HepG2 (cell line): ENCODE results near the gene MVB12A. TPM values are rescaled to one million over a fixed set of nuclear protein-coding genes. Genes with fewer than 3 reads are reported as not detected.

ENCODE experiments used
- ARNT2 ChIP-seq: sonication (generic); formaldehyde crosslinking; IDR thresholded peaks from 2 replicates; pipeline ENCODE4 v1.8.0; 2022; ENCODE audit warnings: mild to moderate bottlenecking, low read depth, missing genetic modification reagents, moderate library complexity
- BRD4 ChIP-seq: sonication (generic); formaldehyde crosslinking; IDR thresholded peaks from 2 replicates; pipeline ENCODE4 v1.4.0; 2020; ENCODE audit warnings: missing genetic modification reagents
- GATAD2A ChIP-seq: IDR thresholded peaks from 2 replicates; pipeline ENCODE4 v1.6.1; 2016
- GPBP1L1 ChIP-seq: sonication (generic); formaldehyde crosslinking; IDR thresholded peaks from 2 replicates; pipeline ENCODE4 v1.5.0; 2020; ENCODE audit warnings: mild to moderate bottlenecking, missing genetic modification reagents
- HNRNPH1 ChIP-seq: fragments of 200-400 bp; formaldehyde crosslinking; optimal IDR thresholded peaks from 2 replicates; pipeline ENCODE3; 2017; ENCODE audit warnings: mild to moderate bottlenecking, low read depth, low read length
- HNRNPLL ChIP-seq: fragments of 200-400 bp; formaldehyde crosslinking; IDR thresholded peaks from 2 replicates; pipeline ENCODE4 v1.6.1; 2017; ENCODE audit warnings: mild to moderate bottlenecking, low read depth, low read length; ENCODE audit not compliant: poor library complexity, severe bottlenecking
- PAWR ChIP-seq: sonication (generic); formaldehyde crosslinking; IDR thresholded peaks from 2 replicates; pipeline ENCODE4 v1.4.0; 2020; ENCODE audit warnings: missing genetic modification reagents, mild to moderate bottlenecking, borderline replicate concordance
- RCOR2 ChIP-seq: IDR thresholded peaks from 2 replicates; pipeline ENCODE4 v1.6.1; 2016; ENCODE audit warnings: missing biosample characterization, missing genetic modification reagents
- REPIN1 ChIP-seq: sonication (generic); formaldehyde crosslinking; IDR thresholded peaks from 2 replicates; pipeline ENCODE4 v1.8.0; 2022; ENCODE audit warnings: missing genetic modification reagents, low read depth, mild to moderate bottlenecking, borderline replicate concordance
- SNAPC2 ChIP-seq: sonication (generic); formaldehyde crosslinking; IDR thresholded peaks from 2 replicates; pipeline ENCODE4 v1.8.1; 2022; ENCODE audit warnings: mild to moderate bottlenecking, missing genetic modification reagents
- TAF15 ChIP-seq: fragments of 200-400 bp; formaldehyde crosslinking; IDR thresholded peaks from one replicate; pipeline ENCODE4 v1.6.1; 2018; ENCODE audit warnings: mild to moderate bottlenecking, low read depth, low read length; ENCODE audit not compliant: poor library complexity, severe bottlenecking
- TARDBP ChIP-seq: sonication (generic); formaldehyde crosslinking; IDR thresholded peaks from 2 replicates; pipeline ENCODE4 v1.8.0; 2022; ENCODE audit warnings: mild to moderate bottlenecking, missing genetic modification reagents
- TEAD2 ChIP-seq: sonication (generic); formaldehyde crosslinking; IDR thresholded peaks from 2 replicates; pipeline ENCODE4 v1.9.0; 2021; ENCODE audit warnings: missing genetic modification reagents
- ZBTB38 ChIP-seq: sonication (generic); formaldehyde crosslinking; IDR thresholded peaks from 2 replicates; pipeline ENCODE4 v1.5.1; 2020; ENCODE audit warnings: mild to moderate bottlenecking, missing genetic modification reagents
- ZNF350 ChIP-seq: sonication (generic); formaldehyde crosslinking; IDR thresholded peaks from 2 replicates; pipeline ENCODE4 v1.4.0; 2020; ENCODE audit warnings: mild to moderate bottlenecking, low read depth, missing genetic modification reagents, borderline replicate concordance
- ZNF576 ChIP-seq: sonication (generic); formaldehyde crosslinking; IDR thresholded peaks from 2 replicates; pipeline ENCODE4 v1.4.0; 2020; ENCODE audit warnings: mild to moderate bottlenecking, missing genetic modification reagents
- ZNF644 ChIP-seq: IDR thresholded peaks from 2 replicates; pipeline ENCODE4 v1.6.1; 2016; ENCODE audit warnings: low read depth
- ZNF678 ChIP-seq: sonication (generic); formaldehyde crosslinking; IDR thresholded peaks from 2 replicates; pipeline ENCODE4 v1.4.0; 2020; ENCODE audit warnings: mild to moderate bottlenecking, missing genetic modification reagents
- polyA plus RNA-seq, 8 experiments: library from polyadenylated mRNA; depleted of rRNA in 3 of 8; stranded (reverse) in 7 of 8; unstranded in 1 of 8; fragments of >200 nt; fragmentation: Illumina TruSeq in 4 of 8; extraction: Trizol in 4 of 8; gene quantifications; 2 replicates each; pipeline versions ENCODE4 v1.2.1 to v1.2.3, GENCODE V29; 2011 to 2016; ENCODE audit warnings: low read depth in 4 of 8, missing spikeins in 1 of 8, mixed read lengths in 1 of 8; ENCODE audit not compliant: insufficient read depth in 1 of 8
- total RNA-seq, 5 experiments: library from RNA; depleted of rRNA; stranded (reverse); fragments of >200 nt; fragmentation: Illumina TruSeq; extraction: Trizol; gene quantifications; 2 replicates each; pipeline ENCODE4 v1.2.3, GENCODE V29; 2016; ENCODE audit warnings: low read depth in 1 of 5
- TF ChIP-seq, protein P1 (sequence below): sonication (generic); formaldehyde crosslinking; IDR thresholded peaks from 2 replicates; pipeline ENCODE4 v1.5.0; 2020; ENCODE audit warnings: mild to moderate bottlenecking, missing genetic modification reagents, borderline replicate concordance
- TF ChIP-seq, protein P2 (sequence below): sonication (generic); formaldehyde crosslinking; IDR thresholded peaks from 2 replicates; pipeline ENCODE4 v1.4.0; 2020; ENCODE audit warnings: missing genetic modification reagents, borderline replicate concordance
- TF ChIP-seq, protein P3 (sequence below): sonication (generic); formaldehyde crosslinking; IDR thresholded peaks from 2 replicates; pipeline ENCODE4 v1.4.0; 2020; ENCODE audit warnings: mild to moderate bottlenecking, missing genetic modification reagents, borderline replicate concordance

The MVB12A gene
- total and polyA plus RNA-seq, 2 of the 13 experiments (the other 11 are each of a cell fraction or from before 2014, with no cell fraction given) = 35.7 to 36.1 TPM

- TF ChIP-seq, protein P1, sequence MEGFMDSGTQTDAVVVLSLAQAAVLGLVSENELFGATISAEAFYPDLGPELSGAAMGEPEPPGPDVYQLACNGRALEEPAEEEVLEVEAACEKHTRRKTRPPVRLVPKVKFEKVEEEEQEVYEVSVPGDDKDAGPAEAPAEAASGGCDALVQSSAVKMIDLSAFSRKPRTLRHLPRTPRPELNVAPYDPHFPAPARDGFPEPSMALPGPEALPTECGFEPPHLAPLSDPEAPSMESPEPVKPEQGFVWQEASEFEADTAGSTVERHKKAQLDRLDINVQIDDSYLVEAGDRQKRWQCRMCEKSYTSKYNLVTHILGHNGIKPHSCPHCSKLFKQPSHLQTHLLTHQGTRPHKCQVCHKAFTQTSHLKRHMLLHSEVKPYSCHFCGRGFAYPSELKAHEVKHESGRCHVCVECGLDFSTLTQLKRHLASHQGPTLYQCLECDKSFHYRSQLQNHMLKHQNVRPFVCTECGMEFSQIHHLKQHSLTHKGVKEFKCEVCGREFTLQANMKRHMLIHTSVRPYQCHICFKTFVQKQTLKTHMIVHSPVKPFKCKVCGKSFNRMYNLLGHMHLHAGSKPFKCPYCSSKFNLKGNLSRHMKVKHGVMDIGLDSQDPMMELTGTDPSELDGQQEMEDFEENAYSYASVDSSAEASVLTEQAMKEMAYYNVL (CRISPR knock-in tag) = peak; percentile 5; the same call in 1 of the 2 replicates
- TF ChIP-seq ZNF576 (no peak), SNAPC2 (CRISPR knock-in tag) (no peak), ZNF350 (CRISPR knock-in tag) (no peak), ZBTB38 (CRISPR knock-in tag) (no peak), GATAD2A (CRISPR knock-in tag) (0 out of 2 replicates have a peak, but pooled peaks have one; percentile 7), PAWR (CRISPR knock-in tag) (no peak), BRD4 (CRISPR knock-in tag) (0 out of 2 replicates have a peak, but pooled peaks have one; percentile 47), RCOR2 (CRISPR knock-in tag) (no peak), ZNF678 (CRISPR knock-in tag) (no peak), ZNF644 (CRISPR knock-in tag) (no peak), TAF15 (peak; percentile 49), TEAD2 (no peak), HNRNPLL (peak; percentile 34), HNRNPH1 (no peak), REPIN1 (peak; percentile 59; the same call in 1 of the 2 replicates), TARDBP (peak; percentile 55), ARNT2 (CRISPR knock-in tag) (peak; percentile 65; the same call in 1 of the 2 replicates), GPBP1L1 (no peak)
- TF ChIP-seq, protein P2, sequence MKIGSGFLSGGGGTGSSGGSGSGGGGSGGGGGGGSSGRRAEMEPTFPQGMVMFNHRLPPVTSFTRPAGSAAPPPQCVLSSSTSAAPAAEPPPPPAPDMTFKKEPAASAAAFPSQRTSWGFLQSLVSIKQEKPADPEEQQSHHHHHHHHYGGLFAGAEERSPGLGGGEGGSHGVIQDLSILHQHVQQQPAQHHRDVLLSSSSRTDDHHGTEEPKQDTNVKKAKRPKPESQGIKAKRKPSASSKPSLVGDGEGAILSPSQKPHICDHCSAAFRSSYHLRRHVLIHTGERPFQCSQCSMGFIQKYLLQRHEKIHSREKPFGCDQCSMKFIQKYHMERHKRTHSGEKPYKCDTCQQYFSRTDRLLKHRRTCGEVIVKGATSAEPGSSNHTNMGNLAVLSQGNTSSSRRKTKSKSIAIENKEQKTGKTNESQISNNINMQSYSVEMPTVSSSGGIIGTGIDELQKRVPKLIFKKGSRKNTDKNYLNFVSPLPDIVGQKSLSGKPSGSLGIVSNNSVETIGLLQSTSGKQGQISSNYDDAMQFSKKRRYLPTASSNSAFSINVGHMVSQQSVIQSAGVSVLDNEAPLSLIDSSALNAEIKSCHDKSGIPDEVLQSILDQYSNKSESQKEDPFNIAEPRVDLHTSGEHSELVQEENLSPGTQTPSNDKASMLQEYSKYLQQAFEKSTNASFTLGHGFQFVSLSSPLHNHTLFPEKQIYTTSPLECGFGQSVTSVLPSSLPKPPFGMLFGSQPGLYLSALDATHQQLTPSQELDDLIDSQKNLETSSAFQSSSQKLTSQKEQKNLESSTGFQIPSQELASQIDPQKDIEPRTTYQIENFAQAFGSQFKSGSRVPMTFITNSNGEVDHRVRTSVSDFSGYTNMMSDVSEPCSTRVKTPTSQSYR (CRISPR knock-in tag) = peak; percentile 80
- TF ChIP-seq, protein P3, sequence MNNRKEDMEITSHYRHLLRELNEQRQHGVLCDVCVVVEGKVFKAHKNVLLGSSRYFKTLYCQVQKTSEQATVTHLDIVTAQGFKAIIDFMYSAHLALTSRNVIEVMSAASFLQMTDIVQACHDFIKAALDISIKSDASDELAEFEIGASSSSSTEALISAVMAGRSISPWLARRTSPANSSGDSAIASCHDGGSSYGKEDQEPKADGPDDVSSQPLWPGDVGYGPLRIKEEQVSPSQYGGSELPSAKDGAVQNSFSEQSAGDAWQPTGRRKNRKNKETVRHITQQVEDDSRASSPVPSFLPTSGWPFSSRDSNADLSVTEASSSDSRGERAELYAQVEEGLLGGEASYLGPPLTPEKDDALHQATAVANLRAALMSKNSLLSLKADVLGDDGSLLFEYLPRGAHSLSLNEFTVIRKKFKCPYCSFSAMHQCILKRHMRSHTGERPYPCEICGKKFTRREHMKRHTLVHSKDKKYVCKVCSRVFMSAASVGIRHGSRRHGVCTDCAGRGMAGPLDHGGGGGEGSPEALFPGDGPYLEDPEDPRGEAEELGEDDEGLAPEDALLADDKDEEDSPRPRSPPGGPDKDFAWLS (CRISPR knock-in tag) = no peak
These were observed 49.7 kb downstream of the MVB12A start (continued) for GRCh38 chr19:17469481-17470067.
